Measurements from ENCODE around the gene HTT.

DNA sequence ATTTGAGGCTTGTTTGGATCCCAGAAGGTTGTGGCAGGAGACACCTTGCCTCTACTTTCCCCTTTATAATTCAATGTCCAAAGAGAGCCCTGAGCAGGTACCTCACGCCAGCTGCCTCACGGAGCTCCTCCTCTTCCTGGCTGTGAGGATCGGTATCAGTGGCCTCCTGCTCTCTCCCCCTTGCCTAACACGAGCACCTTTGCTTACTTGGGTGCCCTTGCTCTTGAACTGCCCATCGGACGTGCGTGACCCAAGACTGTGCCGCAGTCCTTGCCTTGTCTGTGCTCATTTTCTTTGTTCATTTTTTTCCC lies 146.7 kb downstream of the HTT start:
- no peak for TF ChIP-seq POLR2A (IDR thresholded peaks at IDR 0.05)
- TF ChIP-seq, protein P1, sequence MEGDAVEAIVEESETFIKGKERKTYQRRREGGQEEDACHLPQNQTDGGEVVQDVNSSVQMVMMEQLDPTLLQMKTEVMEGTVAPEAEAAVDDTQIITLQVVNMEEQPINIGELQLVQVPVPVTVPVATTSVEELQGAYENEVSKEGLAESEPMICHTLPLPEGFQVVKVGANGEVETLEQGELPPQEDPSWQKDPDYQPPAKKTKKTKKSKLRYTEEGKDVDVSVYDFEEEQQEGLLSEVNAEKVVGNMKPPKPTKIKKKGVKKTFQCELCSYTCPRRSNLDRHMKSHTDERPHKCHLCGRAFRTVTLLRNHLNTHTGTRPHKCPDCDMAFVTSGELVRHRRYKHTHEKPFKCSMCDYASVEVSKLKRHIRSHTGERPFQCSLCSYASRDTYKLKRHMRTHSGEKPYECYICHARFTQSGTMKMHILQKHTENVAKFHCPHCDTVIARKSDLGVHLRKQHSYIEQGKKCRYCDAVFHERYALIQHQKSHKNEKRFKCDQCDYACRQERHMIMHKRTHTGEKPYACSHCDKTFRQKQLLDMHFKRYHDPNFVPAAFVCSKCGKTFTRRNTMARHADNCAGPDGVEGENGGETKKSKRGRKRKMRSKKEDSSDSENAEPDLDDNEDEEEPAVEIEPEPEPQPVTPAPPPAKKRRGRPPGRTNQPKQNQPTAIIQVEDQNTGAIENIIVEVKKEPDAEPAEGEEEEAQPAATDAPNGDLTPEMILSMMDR (IDR thresholded peaks at IDR 0.05), result no peak

Data from esophagus squamous epithelium (tissue), 4 donors.